ENCODE results near the gene PTPN13.
"Not testable (repeated sequence)": the region's sequence is repeated elsewhere in the genome, so short reads cannot be mapped to it uniquely, and the experiment has no call there.

The PTPN13 gene

GRCh38 chr4:86644892-86645291 lies 50.8 kb downstream of the PTPN13 start:
- WGBS, 2 experiments (ENCODE audit: insufficient coverage in 2 of 2), result 93 to 95% methylated on average over 2 to 5 of the region's 8 CpGs

GRCh38 chr4:86652332-86652932 lies 58.3 kb downstream of the PTPN13 start:
- Histone ChIP-seq H3K36me3 (ENCODE audit: control insufficient read depth, insufficient read depth, low read length) (peaks cover 10% of the 10 kb centered on the region), H3K9me3 (ENCODE audit: control insufficient read depth, low read length) (peaks cover 24% of the 10 kb centered on the region)
- 90% methylated on average over 1 of the region's 1 CpG; no CpG with 5 or more reads in 1 of the 2 experiments for WGBS, 2 experiments (ENCODE audit: insufficient coverage in 2 of 2)

More at GRCh38 chr4:86644892-86645291, 50.8 kb downstream of the PTPN13 start:
- no peak overlapping the region for H3K27ac ChIP-seq (ENCODE audit: low read depth, low read length, severe bottlenecking)
- no peaks in the 10 kb centered on the region for H3K9me3 ChIP-seq (ENCODE audit: control insufficient read depth, low read length)
- no peaks in the 10 kb centered on the region for H3K4me1 ChIP-seq (ENCODE audit: control insufficient read depth, insufficient read depth, low read length, poor library complexity, severe bottlenecking)
- H3K36me3 ChIP-seq (ENCODE audit: control insufficient read depth, insufficient read depth, low read length), result peaks cover 9% of the 10 kb centered on the region
- no peak overlapping the region for H3K4me3 ChIP-seq (ENCODE audit: extremely low read depth, insufficient read depth, low read length, poor library complexity, severe bottlenecking)

GRCh38 chr4:86653237-86653865 lies 59.2 kb downstream of the PTPN13 start:
- no peak overlapping the region for H3K27ac ChIP-seq (ENCODE audit: low read depth, low read length, severe bottlenecking)
- H3K4me1 ChIP-seq (ENCODE audit: control insufficient read depth, insufficient read depth, low read length, poor library complexity, severe bottlenecking), result no peaks in the 10 kb centered on the region
- H3K36me3 ChIP-seq (ENCODE audit: control insufficient read depth, insufficient read depth, low read length), result peaks cover 9% of the 10 kb centered on the region
- H3K9me3 ChIP-seq (ENCODE audit: control insufficient read depth, low read length), result peaks cover 24% of the 10 kb centered on the region
- H3K4me3 ChIP-seq (ENCODE audit: extremely low read depth, insufficient read depth, low read length, poor library complexity, severe bottlenecking), result no peak overlapping the region
- 100% methylated on average over 1 of the region's 4 CpGs; no CpG with 5 or more reads in 1 of the 2 experiments for WGBS, 2 experiments (ENCODE audit: insufficient coverage in 2 of 2)

More at GRCh38 chr4:86652332-86652932, 58.3 kb downstream of the PTPN13 start:
- Histone ChIP-seq H3K4me1 (ENCODE audit: control insufficient read depth, insufficient read depth, low read length, poor library complexity, severe bottlenecking) (no peaks in the 10 kb centered on the region), H3K27ac (ENCODE audit: low read depth, low read length, severe bottlenecking) (no peak overlapping the region), H3K4me3 (ENCODE audit: extremely low read depth, insufficient read depth, low read length, poor library complexity, severe bottlenecking) (no peak overlapping the region)

GRCh38 chr4:86656781-86657180 lies 62.7 kb downstream of the PTPN13 start:
- H3K36me3 ChIP-seq (ENCODE audit: control insufficient read depth, insufficient read depth, low read length); H3K4me1 ChIP-seq (ENCODE audit: control insufficient read depth, insufficient read depth, low read length, poor library complexity, severe bottlenecking); H3K4me3 ChIP-seq (ENCODE audit: extremely low read depth, insufficient read depth, low read length, poor library complexity, severe bottlenecking); H3K27ac ChIP-seq (ENCODE audit: low read depth, low read length, severe bottlenecking): not testable (repeated sequence)
- peaks cover 15% of the 10 kb centered on the region for H3K9me3 ChIP-seq (ENCODE audit: control insufficient read depth, low read length)
- WGBS, 2 experiments (ENCODE audit: insufficient coverage in 2 of 2), result 89 to 95% methylated on average over 7 to 10 of the region's 10 CpGs

- Histone ChIP-seq H3K4me3 (ENCODE audit: extremely low read depth, insufficient read depth, low read length, poor library complexity, severe bottlenecking) (no peak overlapping the region), H3K9me3 (ENCODE audit: control insufficient read depth, low read length) (peaks cover 11% of the 10 kb centered on the region), H3K27ac (ENCODE audit: low read depth, low read length, severe bottlenecking) (no peak overlapping the region), H3K4me1 (ENCODE audit: control insufficient read depth, insufficient read depth, low read length, poor library complexity, severe bottlenecking) (no peaks in the 10 kb centered on the region), H3K36me3 (ENCODE audit: control insufficient read depth, insufficient read depth, low read length) (no peaks in the 10 kb centered on the region)
- 91 to 100% methylated on average over 1 of the region's 1 CpG for WGBS, 2 experiments (ENCODE audit: insufficient coverage in 2 of 2)
Observed at GRCh38 chr4:86657382-86657781, 63.3 kb downstream of the PTPN13 start.

GRCh38 chr4:86657910-86658309 lies 63.8 kb downstream of the PTPN13 start:
- 88 to 97% methylated on average over 3 of the region's 3 CpGs for WGBS, 2 experiments (ENCODE audit: insufficient coverage in 2 of 2)

GRCh38 chr4:86660401-86660800 lies 66.3 kb downstream of the PTPN13 start:
- Histone ChIP-seq H3K27ac (ENCODE audit: low read depth, low read length, severe bottlenecking) (no peak overlapping the region), H3K4me1 (ENCODE audit: control insufficient read depth, insufficient read depth, low read length, poor library complexity, severe bottlenecking) (no peaks in the 10 kb centered on the region), H3K36me3 (ENCODE audit: control insufficient read depth, insufficient read depth, low read length) (no peaks in the 10 kb centered on the region), H3K9me3 (ENCODE audit: control insufficient read depth, low read length) (no peaks in the 10 kb centered on the region), H3K4me3 (ENCODE audit: extremely low read depth, insufficient read depth, low read length, poor library complexity, severe bottlenecking) (no peak overlapping the region)
- WGBS, 2 experiments (ENCODE audit: insufficient coverage in 2 of 2), result no CpG with 5 or more reads among the region's 2 CpGs

More at GRCh38 chr4:86657910-86658309, 63.8 kb downstream of the PTPN13 start:
- H3K36me3 ChIP-seq (ENCODE audit: control insufficient read depth, insufficient read depth, low read length), result no peaks in the 10 kb centered on the region
- H3K27ac ChIP-seq (ENCODE audit: low read depth, low read length, severe bottlenecking), result no peak overlapping the region
- no peak overlapping the region for H3K4me3 ChIP-seq (ENCODE audit: extremely low read depth, insufficient read depth, low read length, poor library complexity, severe bottlenecking)
- H3K9me3 ChIP-seq (ENCODE audit: control insufficient read depth, low read length), result peaks cover 5% of the 10 kb centered on the region
- H3K4me1 ChIP-seq (ENCODE audit: control insufficient read depth, insufficient read depth, low read length, poor library complexity, severe bottlenecking), result no peaks in the 10 kb centered on the region

- no peaks in the 10 kb centered on the region for H3K9me3 ChIP-seq (ENCODE audit: control insufficient read depth, low read length)
- no peaks in the 10 kb centered on the region for H3K36me3 ChIP-seq (ENCODE audit: control insufficient read depth, insufficient read depth, low read length)
- H3K4me1 ChIP-seq (ENCODE audit: control insufficient read depth, insufficient read depth, low read length, poor library complexity, severe bottlenecking), result no peaks in the 10 kb centered on the region
- no peak overlapping the region for H3K4me3 ChIP-seq (ENCODE audit: extremely low read depth, insufficient read depth, low read length, poor library complexity, severe bottlenecking)
- no peak overlapping the region for H3K27ac ChIP-seq (ENCODE audit: low read depth, low read length, severe bottlenecking)
Observed at GRCh38 chr4:86661006-86661405, 66.9 kb downstream of the PTPN13 start.

- Histone ChIP-seq H3K4me1 (ENCODE audit: control insufficient read depth, insufficient read depth, low read length, poor library complexity, severe bottlenecking) (no peaks in the 10 kb centered on the region), H3K9me3 (ENCODE audit: control insufficient read depth, low read length) (no peaks in the 10 kb centered on the region), H3K4me3 (ENCODE audit: extremely low read depth, insufficient read depth, low read length, poor library complexity, severe bottlenecking) (no peak overlapping the region), H3K27ac (ENCODE audit: low read depth, low read length, severe bottlenecking) (no peak overlapping the region), H3K36me3 (ENCODE audit: control insufficient read depth, insufficient read depth, low read length) (no peaks in the 10 kb centered on the region)
- WGBS, 2 experiments (ENCODE audit: insufficient coverage in 2 of 2), result no CpG with 5 or more reads among the region's 1 CpG
Observed at GRCh38 chr4:86661418-86661817, 67.3 kb downstream of the PTPN13 start.

- no peaks in the 10 kb centered on the region for H3K9me3 ChIP-seq (ENCODE audit: control insufficient read depth, low read length)
- H3K36me3 ChIP-seq (ENCODE audit: control insufficient read depth, insufficient read depth, low read length), result no peaks in the 10 kb centered on the region
- H3K27ac ChIP-seq (ENCODE audit: low read depth, low read length, severe bottlenecking), result no peak overlapping the region
- H3K4me1 ChIP-seq (ENCODE audit: control insufficient read depth, insufficient read depth, low read length, poor library complexity, severe bottlenecking), result no peaks in the 10 kb centered on the region
- no CpG with 5 or more reads among the region's 1 CpG for WGBS, 2 experiments (ENCODE audit: insufficient coverage in 2 of 2)
- H3K4me3 ChIP-seq (ENCODE audit: extremely low read depth, insufficient read depth, low read length, poor library complexity, severe bottlenecking), result no peak overlapping the region
Observed at GRCh38 chr4:86664959-86665358, 70.8 kb downstream of the PTPN13 start.

GRCh38 chr4:86670298-86670697 lies 76.2 kb downstream of the PTPN13 start:
- H3K9me3 ChIP-seq (ENCODE audit: control insufficient read depth, low read length), result no peaks in the 10 kb centered on the region
- no peak overlapping the region for H3K4me3 ChIP-seq (ENCODE audit: extremely low read depth, insufficient read depth, low read length, poor library complexity, severe bottlenecking)
- H3K4me1 ChIP-seq (ENCODE audit: control insufficient read depth, insufficient read depth, low read length, poor library complexity, severe bottlenecking), result no peaks in the 10 kb centered on the region
- H3K27ac ChIP-seq (ENCODE audit: low read depth, low read length, severe bottlenecking), result no peak overlapping the region
- 100% methylated on average over 1 of the region's 1 CpG; no CpG with 5 or more reads in 1 of the 2 experiments for WGBS, 2 experiments (ENCODE audit: insufficient coverage in 2 of 2)
- H3K36me3 ChIP-seq (ENCODE audit: control insufficient read depth, insufficient read depth, low read length), result peaks cover 18% of the 10 kb centered on the region
